Heart left ventricle (tissue), 16 donors: ENCODE results near the gene SPOPL. TPM values are rescaled to one million over a fixed set of nuclear protein-coding genes. Genes with fewer than 3 reads are reported as not detected.
A peak's percentile ranks its signal among the peaks of the same experiment; 100 is the strongest.

Experiments used
- ATAC-seq, 4 donors: fragments of 200-7000 bp; cut with Tn5 transposase; one replicate each; pipeline ENCODE4 v1.9.1; 2020 to 2022; ENCODE audit warnings: moderate library complexity in 4 of 4, mild to moderate bottlenecking in 3 of 4, moderate number of reproducible peaks in 1 of 4
- DNase-seq, 5 donors: peaks; one replicate each; pipeline ENCODE4 v3.0.0-alpha.2; 2020
- H3K27ac ChIP-seq, 12 donors: fragments of 200-600 bp; sonication (generic) in 4 of 12; one replicate each; pipeline versions ENCODE4 v1.5.0 to v1.8.0; 2016 to 2022; ENCODE audit warnings: mild to moderate bottlenecking in 2 of 12
- H3K27me3 ChIP-seq, 9 donors: fragments of 200-600 bp; sonication (generic) in 2 of 9; one replicate each; pipeline versions ENCODE4 v1.5.1 to v1.8.0; 2016 to 2022; ENCODE audit warnings: mild to moderate bottlenecking in 3 of 9
- H3K36me3 ChIP-seq, 9 donors: fragments of 200-600 bp; sonication (generic) in 2 of 9; one replicate each; pipeline versions ENCODE4 v1.5.0 to v1.8.0; 2018 to 2022; ENCODE audit warnings: mild to moderate bottlenecking in 2 of 9
- H3K4me1 ChIP-seq, 12 donors: fragments of 200-600 bp; sonication (generic) in 4 of 12; one replicate each; pipeline versions ENCODE4 v1.5.0 to v1.8.0; 2016 to 2022; ENCODE audit warnings: mild to moderate bottlenecking in 3 of 12
- H3K4me3 ChIP-seq, 12 donors: fragments of 200-600 bp; sonication (generic) in 4 of 12; one replicate each; pipeline versions ENCODE4 v1.5.0 to v1.8.0; 2017 to 2022; ENCODE audit warnings: mild to moderate bottlenecking in 9 of 12, moderate library complexity in 4 of 12
- H3K9me3 ChIP-seq, 12 donors: fragments of 200-600 bp; sonication (generic) in 4 of 12; one replicate each; pipeline versions ENCODE4 v1.5.0 to v1.8.0; 2016 to 2022; ENCODE audit warnings: mild to moderate bottlenecking in 1 of 12
- POLR2A ChIP-seq, 2 donors: fragments of 450-650 bp; IDR thresholded peaks; one replicate each; pipeline ENCODE4 v1.6.1; 2017; ENCODE audit warnings: antibody characterized with exemption in 2 of 2, mild to moderate bottlenecking in 2 of 2, moderate library complexity in 2 of 2
- WGBS, 4 donors: extraction: QIAGEN DNeasy Blood & Tissue Kit in 2 of 4; methylation state at CpG; one replicate each; pipeline versions ENCODE4 v1.1.5 to v1.1.7; 2013 to 2018; 5-methylcytosine and 5-hydroxymethylcytosine counted together
- intact Hi-C, 10 donors: fragments of 100-400 bp; cut with DNase I; formaldehyde crosslinking; loops; one replicate each; pipeline versions ENCODE4 v1.11.1 to v1.14.2; 2022
- long read RNA-seq, 3 donors: library from polyadenylated mRNA; unstranded; transcript quantifications; one replicate each; pipeline ENCODE4 v2.0.0, GENCODE V29; 2020 to 2021
- polyA plus RNA-seq, 2 donors: library from polyadenylated mRNA; stranded (reverse); fragments of 200-250 nt; gene quantifications; one replicate each; pipeline ENCODE4 v1.2.3, GENCODE V29; 2013
- total RNA-seq, 9 donors: library from RNA; depleted of rRNA in 2 of 9; stranded (reverse); fragments of >200 nt in 2 of 9; fragmentation: NEBNext Ultra II Directional in 3 of 9; extraction: Animal tissue kit (Norgen Biotek cat#: 25700) in 3 of 9; gene quantifications; one replicate each; pipeline versions ENCODE4 v1.1.0 to v1.2.4, GENCODE V29; 2016 to 2023
- TF ChIP-seq, protein P1 (sequence below), 12 donors: fragments of 200-600 bp; sonication (generic) in 4 of 12; IDR thresholded peaks; one replicate each; pipeline versions ENCODE4 v1.5.0 to v1.8.0; 2018 to 2022; ENCODE audit warnings: antibody characterized with exemption in 12 of 12, mild to moderate bottlenecking in 5 of 12
- donor health status: ischemic (EF 13 %, LVEDD 7.1; RV severe dilation, severe dysfunction).
- donor health status: healthy with polysubstance abuse.
- donor health status: DM: no; HTN: yes; CAD: no.
- donor health status: DM: no; HTN: no; CAD: no.
- donor health status: ischemic (EF 25% LVEDD 6.9; RV normal size, moderate dysfunction).
- donor health status: ischemic (EF 25% LVEDD 5.7; RV mildly dilated, moderate dysfunction).
- donor health status: healthy.
- donor health status: DM: yes; HTN: yes; CAD: no.
- donor health status: ischemic (EF 35%, LVEDD 5.7; RV mildly dilated, moderate dysfunction).
- donor health status: nonischemic (EF 11% LVEDD 7.7; RV severe dilation, severe dysfunction).
- donor health status: DM: yes; HTN: yes; CAD: no.
- donor health status: PGD.
- donor health status: ischemic (EF 29% LVEDD 5.4; RV normal size, mild dysfunction).
- donor health status: nonischemic (EF 23%, LVEDD 6.1; RV moderate dilation, normal function).

Gene SPOPL
- total RNA-seq (10 to 100 TPM; 11.4 to 20.6 (median 17.7) TPM), polyA plus RNA-seq (1 to 10 TPM; 3.0 to 6.4 TPM)
- long read RNA-seq, donor 1, full-length matches to known transcripts: 7 of 8 reads
- long read RNA-seq, donor 1, partial matches to known transcripts: 0 of 8 reads
- long read RNA-seq, donor 1, other reads (novel, unspliced or antisense): 1 of 8 reads
- long read RNA-seq, donor 2: 0 reads
- long read RNA-seq, donor 3, full-length matches to known transcripts: 4 of 6 reads
- long read RNA-seq, donor 3, partial matches to known transcripts: 0 of 6 reads
- long read RNA-seq, donor 3, other reads (novel, unspliced or antisense): 2 of 6 reads

DNA sequence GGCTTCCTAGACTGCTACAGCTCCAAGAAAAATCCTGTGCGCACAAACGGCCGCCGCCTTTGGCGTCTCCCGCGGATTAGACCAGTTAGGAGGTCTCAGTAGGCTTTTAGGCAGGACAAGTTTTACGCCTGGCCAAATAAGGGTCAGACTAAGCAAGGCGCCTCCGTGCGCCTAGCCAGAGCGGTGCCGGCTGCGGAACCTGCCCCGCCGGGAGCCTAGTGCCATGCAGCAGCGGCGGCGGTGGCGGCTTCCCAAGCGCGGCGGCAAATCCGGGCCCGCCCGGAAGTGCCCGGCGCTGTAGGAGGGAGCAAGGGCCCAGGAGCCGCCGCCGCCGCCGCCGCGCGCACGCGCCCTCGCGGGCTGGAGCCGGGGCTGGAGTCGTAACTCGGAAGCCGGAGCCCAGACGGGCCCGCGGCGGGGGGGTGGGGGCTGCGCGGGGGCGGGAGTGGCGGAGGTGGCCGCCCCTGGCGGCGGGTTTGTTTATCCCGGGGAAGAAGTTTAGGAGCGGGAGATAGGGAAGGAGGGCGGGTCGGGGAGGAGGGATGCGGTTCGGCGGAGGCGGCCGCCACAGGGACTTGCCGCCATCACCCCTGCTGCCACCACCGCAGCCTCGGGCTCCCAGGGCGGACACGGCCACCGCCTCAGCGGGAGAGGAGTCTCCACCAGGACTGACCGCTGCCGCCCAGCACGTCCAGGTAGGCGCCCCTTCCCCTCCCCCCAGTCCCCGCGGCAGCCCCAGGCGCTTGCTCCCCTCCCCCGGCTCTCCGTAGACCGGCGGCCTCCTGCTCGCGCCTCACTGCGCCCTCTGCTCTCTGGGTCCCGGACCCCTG is at the start of gene SPOPL:
TSS of gene SPOPL (plus strand) at position 346 of the 830 bp plus-strand sequence. CDS start 48,447 bp downstream, outside the sequence.
- TF ChIP-seq, protein P1, sequence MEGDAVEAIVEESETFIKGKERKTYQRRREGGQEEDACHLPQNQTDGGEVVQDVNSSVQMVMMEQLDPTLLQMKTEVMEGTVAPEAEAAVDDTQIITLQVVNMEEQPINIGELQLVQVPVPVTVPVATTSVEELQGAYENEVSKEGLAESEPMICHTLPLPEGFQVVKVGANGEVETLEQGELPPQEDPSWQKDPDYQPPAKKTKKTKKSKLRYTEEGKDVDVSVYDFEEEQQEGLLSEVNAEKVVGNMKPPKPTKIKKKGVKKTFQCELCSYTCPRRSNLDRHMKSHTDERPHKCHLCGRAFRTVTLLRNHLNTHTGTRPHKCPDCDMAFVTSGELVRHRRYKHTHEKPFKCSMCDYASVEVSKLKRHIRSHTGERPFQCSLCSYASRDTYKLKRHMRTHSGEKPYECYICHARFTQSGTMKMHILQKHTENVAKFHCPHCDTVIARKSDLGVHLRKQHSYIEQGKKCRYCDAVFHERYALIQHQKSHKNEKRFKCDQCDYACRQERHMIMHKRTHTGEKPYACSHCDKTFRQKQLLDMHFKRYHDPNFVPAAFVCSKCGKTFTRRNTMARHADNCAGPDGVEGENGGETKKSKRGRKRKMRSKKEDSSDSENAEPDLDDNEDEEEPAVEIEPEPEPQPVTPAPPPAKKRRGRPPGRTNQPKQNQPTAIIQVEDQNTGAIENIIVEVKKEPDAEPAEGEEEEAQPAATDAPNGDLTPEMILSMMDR (IDR thresholded peaks at IDR 0.05): peak; percentile 12 to 59 (median 36)
- peak in 1 of 2 donors; percentile 44 for TF ChIP-seq POLR2A (IDR thresholded peaks at IDR 0.05)
- peak within 1 kb of the TSS; percentile 75 to 97 (median 94) for H3K4me3 ChIP-seq
- peak; percentile 93 to 96 (median 95) for DNase-seq
- WGBS, 4 donors: 0 to 1% (median 1%) methylated on average over 19 to 86 of the region's 86 CpGs
- peak; percentile 87 to 99 (median 96) for ATAC-seq
- H3K4me1 ChIP-seq: peaks cover 0 to 62% (median 39%) of the 10 kb centered on the region in 12 donors
- H3K9me3 ChIP-seq: no peaks in the 10 kb centered on the region
- no peaks in the 10 kb centered on the region for H3K36me3 ChIP-seq
- intact Hi-C loops: loop anchor here in 4 of 10 donors (5.0 to 10.0 kb wide), 4 partner anchors 53 to 539 kb away; partner anchors contain the start of gene HNMT (in 2 of the 4)
- H3K27ac ChIP-seq: peak within 1 kb of the TSS; percentile 80 to 96 (median 93)
- H3K27me3 ChIP-seq: no peaks in the 10 kb centered on the region

GRCh38 chr2:138452324-138452723 is 49.2 kb upstream of the SPOPL start:
- no peak for DNase-seq
- ATAC-seq: no peak
- Histone ChIP-seq H3K27ac (no peak overlapping the region), H3K4me3 (no peak overlapping the region), H3K27me3 (no peaks in the 10 kb centered on the region), H3K4me1 (no peaks in the 10 kb centered on the region), H3K9me3 (peaks cover 0 to 3% (median 0%) of the 10 kb centered on the region in 12 donors), H3K36me3 (no peaks in the 10 kb centered on the region)
- 52 to 73% (median 67%) methylated on average over 1 of the region's 1 CpG for WGBS, 4 donors
- intact Hi-C loops: no loop called here
- no peak for TF ChIP-seq POLR2A (IDR thresholded peaks at IDR 0.05)
- TF ChIP-seq, protein P1 (IDR thresholded peaks at IDR 0.05): no peak

DNA sequence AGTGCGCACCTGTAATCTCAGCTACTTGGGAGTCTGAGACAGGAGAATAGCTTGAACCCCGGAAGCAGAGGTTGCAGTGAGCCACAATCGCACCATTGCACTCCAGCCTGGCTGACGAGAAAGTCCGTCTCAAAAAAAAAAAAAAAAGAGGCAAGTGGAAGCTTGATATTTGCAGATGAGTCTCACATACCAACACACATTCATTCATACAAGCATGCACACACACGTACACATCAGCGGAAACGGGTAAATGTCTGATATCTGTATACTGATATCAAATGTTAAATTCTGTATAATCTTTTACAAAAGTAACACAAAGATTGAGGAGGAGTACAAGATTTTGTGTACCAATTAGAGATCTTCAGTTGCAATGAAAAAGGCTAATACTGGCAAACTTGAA is 47.8 kb upstream of the SPOPL start:
- no peaks in the 10 kb centered on the region for H3K4me1 ChIP-seq
- intact Hi-C loops: no loop called here
- no peak for DNase-seq
- H3K4me3 ChIP-seq: no peak overlapping the region
- 93 to 97% (median 96%) methylated on average over 8 of the region's 8 CpGs for WGBS, 4 donors
- TF ChIP-seq, protein P1 (IDR thresholded peaks at IDR 0.05): no peak
- no peak for TF ChIP-seq POLR2A (IDR thresholded peaks at IDR 0.05)
- no peaks in the 10 kb centered on the region for H3K27me3 ChIP-seq
- H3K36me3 ChIP-seq: no peaks in the 10 kb centered on the region
- ATAC-seq: no peak
- H3K9me3 ChIP-seq: peaks cover 0 to 18% (median 0%) of the 10 kb centered on the region in 12 donors
- no peak overlapping the region for H3K27ac ChIP-seq

- ATAC-seq: no peak
- H3K9me3 ChIP-seq: peaks cover 0 to 22% (median 0%) of the 10 kb centered on the region in 12 donors
- intact Hi-C loops: no loop called here
- no peaks in the 10 kb centered on the region for H3K36me3 ChIP-seq
- H3K27ac ChIP-seq: no peak overlapping the region
- DNase-seq: no peak
- H3K27me3 ChIP-seq: no peaks in the 10 kb centered on the region
- no peak overlapping the region for H3K4me3 ChIP-seq
- H3K4me1 ChIP-seq: no peaks in the 10 kb centered on the region
- WGBS, 4 donors: 85 to 88% (median 87%) methylated on average over 2 of the region's 2 CpGs
- TF ChIP-seq POLR2A (IDR thresholded peaks at IDR 0.05): no peak
- TF ChIP-seq, protein P1 (IDR thresholded peaks at IDR 0.05): no peak
Observed at GRCh38 chr2:138454761-138455160, 46.8 kb upstream of the SPOPL start.
